ENCODE results near the gene MKRN3. TPM values are rescaled to one million over a fixed set of nuclear protein-coding genes. Genes with fewer than 3 reads are reported as not detected.

Gene MKRN3
- total RNA-seq, 2 experiments from 2014 or later, result 2.6 to 3.1 TPM

DNA sequence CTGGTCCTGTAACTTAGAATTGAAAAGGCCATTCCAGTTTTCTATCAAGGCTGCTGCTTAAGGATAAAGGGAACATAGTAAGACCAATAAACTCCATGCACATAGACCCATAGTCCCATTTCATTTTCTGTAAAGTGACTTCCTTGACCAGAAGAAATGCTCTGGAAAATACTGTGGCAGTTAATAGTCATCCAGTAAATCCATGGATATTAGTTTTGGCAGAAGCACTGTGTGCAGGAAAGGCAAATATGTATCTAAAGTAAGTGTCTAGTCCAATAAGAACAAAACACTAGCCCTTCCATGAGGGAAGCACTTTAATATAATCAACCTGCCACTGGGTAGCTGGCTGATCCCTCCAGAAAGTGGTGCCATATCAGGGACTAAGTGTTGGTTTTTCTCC lies 19.3 kb upstream of the MKRN3 start:
- Mint-ChIP-seq H3K4me1 (ENCODE audit: low read depth) (no peaks in the 10 kb centered on the region), H3K36me3 (ENCODE audit: low read depth) (no peaks in the 10 kb centered on the region), H3K4me3 (no peak overlapping the region), H3K27ac (no peak overlapping the region), H3K9me3 (no peaks in the 10 kb centered on the region), H3K27me3 (no peaks in the 10 kb centered on the region)
- Histone ChIP-seq H3K27ac (ENCODE audit: low read depth in 1 of 2, low read length in 2 of 2) (no peak overlapping the region), H3K36me3 (ENCODE audit: insufficient read depth, low read length) (no peaks in the 10 kb centered on the region), H3K4me3 (ENCODE audit: low read length) (no peak overlapping the region), H3K4me1 (ENCODE audit: insufficient read depth, low read length) (no peaks in the 10 kb centered on the region), H3K27me3 (ENCODE audit: control insufficient read depth in 1 of 2, insufficient read depth in 2 of 2, low read length in 2 of 2) (no peaks in the 10 kb centered on the region), H3K9me3 (ENCODE audit: control insufficient read depth in 1 of 2, insufficient read depth in 1 of 2, low read length in 2 of 2) (no peaks in the 10 kb centered on the region)
- CTCF ChIA-PET, result no interaction called here
- ATAC-seq (ENCODE audit: poor library complexity) (no peak), DNase-seq (no peak)
- POLR2A ChIA-PET, result no interaction called here
- TF ChIP-seq, protein P1, sequence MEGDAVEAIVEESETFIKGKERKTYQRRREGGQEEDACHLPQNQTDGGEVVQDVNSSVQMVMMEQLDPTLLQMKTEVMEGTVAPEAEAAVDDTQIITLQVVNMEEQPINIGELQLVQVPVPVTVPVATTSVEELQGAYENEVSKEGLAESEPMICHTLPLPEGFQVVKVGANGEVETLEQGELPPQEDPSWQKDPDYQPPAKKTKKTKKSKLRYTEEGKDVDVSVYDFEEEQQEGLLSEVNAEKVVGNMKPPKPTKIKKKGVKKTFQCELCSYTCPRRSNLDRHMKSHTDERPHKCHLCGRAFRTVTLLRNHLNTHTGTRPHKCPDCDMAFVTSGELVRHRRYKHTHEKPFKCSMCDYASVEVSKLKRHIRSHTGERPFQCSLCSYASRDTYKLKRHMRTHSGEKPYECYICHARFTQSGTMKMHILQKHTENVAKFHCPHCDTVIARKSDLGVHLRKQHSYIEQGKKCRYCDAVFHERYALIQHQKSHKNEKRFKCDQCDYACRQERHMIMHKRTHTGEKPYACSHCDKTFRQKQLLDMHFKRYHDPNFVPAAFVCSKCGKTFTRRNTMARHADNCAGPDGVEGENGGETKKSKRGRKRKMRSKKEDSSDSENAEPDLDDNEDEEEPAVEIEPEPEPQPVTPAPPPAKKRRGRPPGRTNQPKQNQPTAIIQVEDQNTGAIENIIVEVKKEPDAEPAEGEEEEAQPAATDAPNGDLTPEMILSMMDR (IDR thresholded peaks at IDR 0.05), result no peak
- intact Hi-C loops (cut with DNase I, micrococcal nuclease), result no loop called here

GRCh38 chr15:23548071-23548470 lies 17.4 kb upstream of the MKRN3 start:
- intact Hi-C loops (cut with DNase I, micrococcal nuclease), result no loop called here
- no peaks in the 10 kb centered on the region for H3K27me3 Mint-ChIP-seq
- H3K36me3 ChIP-seq (ENCODE audit: insufficient read depth, low read length), result no peaks in the 10 kb centered on the region
- ChIA-PET CTCF (no interaction called here), POLR2A (no interaction called here)
- no peaks in the 10 kb centered on the region for H3K4me1 ChIP-seq (ENCODE audit: insufficient read depth, low read length)
- TF ChIP-seq, protein P1 (IDR thresholded peaks at IDR 0.05), result no peak
- no peaks in the 10 kb centered on the region for H3K4me1 Mint-ChIP-seq (ENCODE audit: low read depth)
- no peaks in the 10 kb centered on the region for H3K27me3 ChIP-seq (ENCODE audit: control insufficient read depth in 1 of 2, insufficient read depth in 2 of 2, low read length in 2 of 2)
- H3K9me3 ChIP-seq (ENCODE audit: control insufficient read depth in 1 of 2, insufficient read depth in 1 of 2, low read length in 2 of 2), result no peaks in the 10 kb centered on the region
- H3K4me3 Mint-ChIP-seq, result no peak overlapping the region
- no peak for DNase-seq
- ATAC-seq (ENCODE audit: poor library complexity), result no peak
- H3K9me3 Mint-ChIP-seq, result no peaks in the 10 kb centered on the region
- H3K27ac Mint-ChIP-seq, result no peak overlapping the region
- no peak overlapping the region for H3K27ac ChIP-seq (ENCODE audit: low read depth in 1 of 2, low read length in 2 of 2)
- no peak overlapping the region for H3K4me3 ChIP-seq (ENCODE audit: low read length)
- no peaks in the 10 kb centered on the region for H3K36me3 Mint-ChIP-seq (ENCODE audit: low read depth)

- Histone ChIP-seq H3K36me3 (ENCODE audit: insufficient read depth, low read length) (no peaks in the 10 kb centered on the region), H3K9me3 (ENCODE audit: control insufficient read depth in 1 of 2, insufficient read depth in 1 of 2, low read length in 2 of 2) (peaks cover 0 to 19% of the 10 kb centered on the region in 2 experiments), H3K4me1 (ENCODE audit: insufficient read depth, low read length) (peaks cover 3% of the 10 kb centered on the region), H3K4me3 (ENCODE audit: low read length) (no peak overlapping the region), H3K27me3 (ENCODE audit: control insufficient read depth in 1 of 2, insufficient read depth in 2 of 2, low read length in 2 of 2) (no peaks in the 10 kb centered on the region), H3K27ac (ENCODE audit: low read depth in 1 of 2, low read length in 2 of 2) (no peak overlapping the region)
- peaks cover 10% of the 10 kb centered on the region for H3K27me3 Mint-ChIP-seq
- H3K9me3 Mint-ChIP-seq, result no peaks in the 10 kb centered on the region
- intact Hi-C loops (cut with DNase I, micrococcal nuclease), result no loop called here
- ATAC-seq (ENCODE audit: poor library complexity) (no peak), DNase-seq (no peak)
- H3K27ac Mint-ChIP-seq, result no peak overlapping the region
- H3K4me3 Mint-ChIP-seq, result no peak overlapping the region
- peaks cover 6% of the 10 kb centered on the region for H3K36me3 Mint-ChIP-seq (ENCODE audit: low read depth)
- H3K4me1 Mint-ChIP-seq (ENCODE audit: low read depth), result no peaks in the 10 kb centered on the region
- POLR2A ChIA-PET, result no interaction called here
- CTCF ChIA-PET, result no interaction called here
- TF ChIP-seq, protein P1 (IDR thresholded peaks at IDR 0.05), result no peak
Observed at GRCh38 chr15:23561914-23562313, 3.6 kb upstream of the MKRN3 start.
